Measurements from ENCODE around the gene HP1BP3.

Gene HP1BP3

DNA sequence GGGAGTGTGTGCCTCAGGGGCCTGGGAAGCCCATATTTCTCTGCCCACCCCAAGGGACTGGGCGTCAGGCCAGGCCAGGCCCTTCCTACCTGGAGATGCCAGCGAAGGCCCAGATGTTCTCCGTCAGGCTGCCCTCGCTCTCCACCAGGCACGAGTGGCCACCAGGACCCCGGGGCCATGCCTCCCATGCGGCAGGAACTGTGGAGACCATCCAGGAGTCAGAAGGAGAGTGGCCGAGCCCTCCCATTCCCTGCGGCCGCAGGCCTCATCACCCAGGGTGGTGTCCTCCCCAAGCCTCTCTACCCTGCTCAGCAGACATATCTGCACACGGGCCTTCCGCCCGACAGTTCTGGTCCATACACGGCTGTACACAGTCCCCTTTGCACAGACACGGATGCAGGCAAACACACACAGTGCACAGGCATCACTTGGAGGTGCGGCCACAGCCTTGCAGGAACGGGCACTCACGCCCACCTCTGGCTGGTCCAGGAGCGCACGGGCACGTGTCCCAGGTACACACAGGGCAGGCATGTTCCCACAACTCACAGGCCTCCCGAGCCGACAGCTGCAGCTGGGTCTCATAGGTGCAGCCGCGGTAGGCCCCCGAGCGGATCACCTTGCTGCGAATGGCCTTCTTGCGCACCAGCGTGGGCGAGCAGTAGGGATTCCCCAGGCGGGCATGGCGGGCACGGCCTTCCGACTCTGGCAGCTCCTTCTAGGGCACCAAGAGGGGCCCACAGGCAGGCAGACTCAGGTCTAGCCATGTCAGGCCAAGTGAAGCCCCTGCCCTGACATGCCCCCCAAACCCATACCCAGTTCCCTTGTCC lies 63.4 kb downstream of the HP1BP3 start:
- ChIA-PET POLR2A (no interaction called here), CTCF (no interaction called here)
- no peak overlapping the region for H3K4me3 ChIP-seq (ENCODE audit: low read depth, low read length)
- DNase-seq (ENCODE audit: low read depth, low spot score) = no peak
- TF ChIP-seq CTCF (IDR thresholded peaks at IDR 0.05; ENCODE audit: insufficient read depth, low read length, missing control alignments) = no peak

DNA sequence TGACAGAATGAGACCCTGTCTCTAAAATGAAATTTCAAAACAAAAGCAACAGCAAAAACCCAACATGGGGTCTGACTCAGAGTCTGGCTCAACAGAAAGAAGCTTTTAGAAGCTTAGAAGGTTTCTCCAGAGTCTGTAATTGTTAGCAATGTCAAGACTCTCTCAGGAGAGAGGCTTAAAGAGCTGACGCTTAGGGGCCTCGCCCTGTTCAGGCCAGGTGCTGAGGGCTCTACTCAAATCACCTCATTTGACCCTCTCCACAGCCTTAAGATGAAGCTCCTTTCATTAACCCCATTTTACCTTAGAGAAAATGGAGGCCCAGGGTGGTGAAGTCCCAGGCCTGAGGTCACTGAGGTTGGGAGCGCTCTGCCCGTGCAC lies 64.0 kb downstream of the HP1BP3 start:
- no peak for TF ChIP-seq CTCF (IDR thresholded peaks at IDR 0.05; ENCODE audit: insufficient read depth, low read length, missing control alignments)
- ChIA-PET CTCF (no interaction called here), POLR2A (no interaction called here)
- H3K4me3 ChIP-seq (ENCODE audit: low read depth, low read length) = no peak overlapping the region
- no peak for DNase-seq (ENCODE audit: low read depth, low spot score)

DNA sequence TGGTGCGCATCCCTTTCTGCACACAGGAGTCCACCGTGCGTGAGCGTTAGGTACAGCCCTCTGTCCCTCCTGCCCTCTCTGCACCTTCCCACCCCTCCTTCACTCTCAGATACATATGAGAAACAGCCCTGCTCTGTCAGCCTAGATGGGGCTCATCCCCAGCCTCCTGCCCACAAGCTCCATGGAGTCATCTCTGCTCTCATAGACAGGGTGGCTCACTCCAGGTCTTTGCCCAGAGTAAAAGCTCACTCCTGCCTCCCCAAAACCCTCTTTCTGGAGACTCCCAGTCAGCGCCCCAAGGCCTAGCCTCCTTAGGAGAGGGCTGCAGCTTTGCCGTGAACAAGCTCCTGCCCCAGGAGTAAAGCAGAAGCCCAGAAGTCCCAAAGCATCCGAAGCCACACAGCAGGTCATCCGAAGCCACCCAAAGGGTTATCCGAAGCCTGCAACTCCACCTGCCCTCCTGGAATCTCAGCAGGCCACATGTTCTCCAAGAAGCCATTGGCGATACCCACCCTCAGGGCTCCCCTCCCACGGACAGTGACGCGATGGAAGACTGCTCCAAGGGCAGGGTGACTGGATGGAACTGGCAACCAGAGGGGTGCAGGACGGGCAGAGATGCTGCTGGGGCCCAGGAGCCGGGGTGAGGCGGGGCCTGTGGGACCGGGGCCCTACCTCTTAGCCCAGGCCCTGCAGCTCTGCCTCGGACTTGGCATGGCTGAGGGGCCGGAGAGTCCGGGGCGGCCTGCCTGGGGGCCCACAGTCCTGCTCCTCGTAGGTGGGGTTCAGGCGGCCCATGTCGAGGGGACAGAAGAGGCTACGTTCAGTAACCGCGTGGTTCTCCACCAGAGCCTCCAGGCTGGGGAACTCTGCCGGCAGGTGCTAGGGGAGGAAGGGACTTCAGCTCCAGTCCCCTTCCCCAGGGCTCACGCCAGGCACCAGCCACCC lies 65.7 kb downstream of the HP1BP3 start:
- ChIA-PET POLR2A (no interaction called here), CTCF (no interaction called here)
- no peak for TF ChIP-seq CTCF (IDR thresholded peaks at IDR 0.05; ENCODE audit: insufficient read depth, low read length, missing control alignments)
- DNase-seq (ENCODE audit: low read depth, low spot score) = no peak
- H3K4me3 ChIP-seq (ENCODE audit: low read depth, low read length) = no peak overlapping the region

DNA sequence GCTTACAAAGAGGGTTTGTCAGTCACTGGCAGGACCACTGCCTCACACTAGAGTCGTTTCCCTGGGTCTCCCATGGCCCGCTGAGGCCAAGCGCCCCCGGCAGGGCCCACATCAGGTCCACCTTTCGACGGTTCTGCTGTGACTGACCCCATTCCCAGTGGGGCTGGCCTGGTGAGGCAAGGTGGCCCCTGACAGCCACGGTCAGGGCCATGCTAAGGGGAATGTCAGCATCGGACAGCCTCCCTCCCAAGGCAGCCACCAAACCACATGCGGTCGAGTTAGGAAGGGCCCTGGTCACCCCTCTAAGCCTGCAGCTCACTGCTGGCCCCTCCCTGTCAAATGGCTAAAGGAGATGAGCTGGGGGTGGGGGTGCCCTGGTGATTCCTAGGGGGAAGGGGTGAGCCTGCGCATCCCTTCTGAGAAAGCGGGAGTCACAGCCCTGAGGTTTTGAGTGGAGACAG lies 66.4 kb downstream of the HP1BP3 start:
- no peak for TF ChIP-seq CTCF (IDR thresholded peaks at IDR 0.05; ENCODE audit: insufficient read depth, low read length, missing control alignments)
- no peak for DNase-seq (ENCODE audit: low read depth, low spot score)
- POLR2A ChIA-PET = no interaction called here
- CTCF ChIA-PET = no interaction called here
- no peak overlapping the region for H3K4me3 ChIP-seq (ENCODE audit: low read depth, low read length)

DNA sequence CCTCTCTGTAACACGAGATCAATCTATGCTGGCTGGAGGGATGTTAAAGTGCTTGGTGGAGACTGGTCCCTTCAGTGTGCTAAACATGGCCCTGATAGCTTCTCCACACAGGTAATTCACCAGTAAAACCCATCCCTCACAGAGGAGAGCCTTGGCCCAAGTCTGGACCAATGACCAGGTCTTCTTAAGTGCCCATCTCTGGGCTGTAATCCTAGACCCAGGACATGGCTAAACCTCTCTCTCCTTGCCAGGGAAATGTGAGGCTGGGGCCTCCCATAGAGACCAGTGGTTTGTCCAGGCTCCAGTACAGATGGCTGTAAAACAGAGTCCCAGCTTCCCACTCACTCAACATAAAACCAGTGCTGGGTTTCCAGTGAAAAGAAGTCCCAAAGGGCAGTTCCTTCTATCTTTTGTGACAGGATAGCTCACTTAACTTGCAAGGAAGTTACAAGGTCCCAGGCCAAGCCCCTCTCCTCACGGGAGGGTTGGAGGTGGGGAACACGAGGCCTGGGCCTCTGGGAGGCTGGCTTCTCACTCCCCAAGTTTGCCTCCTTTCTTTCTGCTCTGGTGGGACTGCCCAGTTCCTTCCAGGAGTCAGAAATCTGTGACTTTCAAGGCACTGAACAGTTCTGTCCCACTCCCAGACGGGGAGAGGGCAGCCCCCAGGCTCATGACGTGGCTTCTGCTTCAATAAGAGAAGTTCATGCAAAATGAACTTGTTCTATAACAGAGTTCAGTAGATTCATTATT lies 67.1 kb downstream of the HP1BP3 start:
- no peak overlapping the region for H3K4me3 ChIP-seq (ENCODE audit: low read depth, low read length)
- ChIA-PET POLR2A (no interaction called here), CTCF (interaction anchor here (2.4 kb wide), 1 partner anchor 9 kb away, joined by 9 read pairs; no protein-coding TSS in a partner anchor)
- DNase-seq (ENCODE audit: low read depth, low spot score) = no peak
- no peak for TF ChIP-seq CTCF (IDR thresholded peaks at IDR 0.05; ENCODE audit: insufficient read depth, low read length, missing control alignments)

Data from AG04449 (cell line).